Endothelial cell of umbilical vein (primary cell): ENCODE measurements around the gene TBX5. TPM values are rescaled to one million over a fixed set of nuclear protein-coding genes. Genes with fewer than 3 reads are reported as not detected.

Experiments used
- BruUV-seq: library from RNA; stranded (reverse); fragments of 400-500 nt; replicated peaks from 2 replicates; lab custom pipeline; 2021; lab: Mats Ljungman, UMichigan
- CTCF ChIA-PET: fragments of 300-600, 350-600 bp; sonication (Branson Sonifier 250); formaldehyde crosslinking; loops from one replicate; lab custom pipeline; 2021; ENCODE audit warnings: antibody characterized with exemption, inconsistent platforms; lab: Charles Lee
- POLR2A ChIA-PET: fragments of 300-600, 350-600 bp; sonication (Branson Sonifier 250); formaldehyde crosslinking; loops from one replicate; lab custom pipeline; 2021; ENCODE audit warnings: antibody characterized with exemption, inconsistent platforms; lab: Charles Lee
- DNase-seq: peaks from one replicate; pipeline ENCODE4 v3.0.0-alpha.2; 2011; ENCODE audit warnings: low read depth, low spot score
- FAIRE-seq: peaks from 2 replicates; lab custom pipeline; 2011; peaks lifted over from hg19 to GRCh38; lab: Jason Lieb, UNC
- H2AFZ ChIP-seq: 2 replicates; pipeline ENCODE4 v1.6.0; 2012; ENCODE audit warnings: low read depth, low read length, control low read depth, inconsistent platforms
- H3K27ac ChIP-seq: 2 replicates; pipeline ENCODE4 v1.5.1; 2011; ENCODE audit warnings: low read depth, mild to moderate bottlenecking, control low read depth, low read length, moderate library complexity; ENCODE audit not compliant: insufficient read depth
- H3K27me3 ChIP-seq, 2 experiments: 2 replicates each; pipeline versions ENCODE4 v1.6.0 to v1.6.1; 2011; ENCODE audit warnings: low read length in 2 of 2, mixed read lengths in 1 of 2; ENCODE audit not compliant: control insufficient read depth in 2 of 2, insufficient read depth in 2 of 2
- H3K36me3 ChIP-seq, 2 experiments: 2 replicates in 1 of 2; 3 replicates in 1 of 2; pipeline ENCODE4 v1.5.1; 2011; ENCODE audit warnings: low read length in 2 of 2, mild to moderate bottlenecking in 1 of 2, moderate library complexity in 1 of 2; ENCODE audit not compliant: control insufficient read depth in 2 of 2, insufficient read depth in 2 of 2; ENCODE audit errors: extremely low read depth in 1 of 2
- H3K4me1 ChIP-seq: 3 replicates; pipeline ENCODE4 v1.5.1; 2011; ENCODE audit warnings: mild to moderate bottlenecking, low read length; ENCODE audit not compliant: control insufficient read depth, insufficient read depth; ENCODE audit errors: extremely low read depth
- H3K4me2 ChIP-seq: 2 replicates; pipeline ENCODE4 v1.6.1; 2011; ENCODE audit warnings: low read length, control low read depth, mixed read lengths; ENCODE audit not compliant: insufficient read depth
- H3K4me3 ChIP-seq, 3 experiments: fragments of 200-600 bp in 1 of 3; sonication (generic), shearing (Covaris generic) in 1 of 3; replicated peaks in 1 of 3; 2 replicates each; pipeline ENCODE4 v1.5.1; 2011 to 2016; ENCODE audit warnings: control low read depth in 3 of 3, low read length in 3 of 3, mild to moderate bottlenecking in 2 of 3, inconsistent platforms in 1 of 3, low read depth in 1 of 3, moderate library complexity in 1 of 3; ENCODE audit not compliant: insufficient read depth in 1 of 3
- H3K79me2 ChIP-seq: 2 replicates; pipeline ENCODE4 v1.6.0; 2012; ENCODE audit warnings: low read length, inconsistent platforms; ENCODE audit not compliant: control insufficient read depth, insufficient read depth
- H3K9ac ChIP-seq: replicated peaks from 2 replicates; pipeline ENCODE3; 2011; ENCODE audit warnings: low read length, control low read depth; ENCODE audit not compliant: insufficient read depth; ENCODE audit errors: extremely low read depth
- H3K9me1 ChIP-seq: replicated peaks from 3 replicates; pipeline ENCODE4 v1.6.0; 2011; ENCODE audit warnings: mild to moderate bottlenecking, low read length; ENCODE audit not compliant: control insufficient read depth, insufficient read depth; ENCODE audit errors: extremely low read depth
- H3K9me3 ChIP-seq: replicated peaks from 2 replicates; pipeline ENCODE4 v1.5.1; 2012; ENCODE audit warnings: low read length, inconsistent platforms; ENCODE audit not compliant: control insufficient read depth, insufficient read depth
- H4K20me1 ChIP-seq: replicated peaks from 2 replicates; pipeline ENCODE3; 2011; ENCODE audit warnings: mild to moderate bottlenecking, low read length; ENCODE audit not compliant: control insufficient read depth, insufficient read depth; ENCODE audit errors: extremely low read depth
- EZH2 ChIP-seq: IDR thresholded peaks from 2 replicates; pipeline ENCODE4 v1.6.1; 2012; ENCODE audit warnings: borderline replicate concordance, low read depth, mild to moderate bottlenecking, moderate library complexity, low read length, inconsistent platforms; ENCODE audit not compliant: severe bottlenecking
- GATA2 ChIP-seq: IDR thresholded peaks from 2 replicates; pipeline ENCODE4 v1.7.0; 2011; ENCODE audit warnings: low read depth, mild to moderate bottlenecking, moderate library complexity, mixed read lengths, low read length; ENCODE audit not compliant: insufficient read length, insufficient read depth
- MAX ChIP-seq: IDR thresholded peaks from 2 replicates; pipeline ENCODE4 v1.6.1; 2011; ENCODE audit not compliant: insufficient read depth, insufficient read length
- MYC ChIP-seq: IDR thresholded peaks from one replicate; pipeline ENCODE4 v1.6.1; 2011; ENCODE audit warnings: mild to moderate bottlenecking, low read depth, low read length
- POLR2A ChIP-seq: IDR thresholded peaks from 2 replicates; pipeline ENCODE4 v1.6.1; 2012; ENCODE audit warnings: low read depth, mild to moderate bottlenecking, control low read depth, low read length
- dilution Hi-C: fragments of 300-500 bp; cut with MboI; formaldehyde crosslinking; loops from one replicate; pipeline ENCODE4 v1.15.0; 2019; ENCODE audit warnings: low sequenced_read_pairs; ENCODE audit not compliant: extremely low pct_ligation_motif_present
- intact Hi-C: fragments of 100-400 bp; cut with micrococcal nuclease; formaldehyde crosslinking; loops from one replicate; pipeline ENCODE4 v1.10.0; 2022
- polyA plus RNA-seq, 4 experiments: library from polyadenylated mRNA; depleted of rRNA in 3 of 4; stranded (reverse) in 3 of 4; unstranded in 1 of 4; fragments of >200 nt; gene quantifications; 2 replicates each; pipeline versions ENCODE4 v1.2.1 to v1.2.3, GENCODE V29; 2011 to 2012; ENCODE audit warnings: missing spikeins in 1 of 4
- total RNA-seq: library from RNA; stranded (reverse); gene quantifications from 2 replicates; pipeline ENCODE4 v1.2.3, GENCODE V29; 2021

The TBX5 gene
- total and polyA plus RNA-seq, 2 donors (not counting 3 experiments of a cell fraction or from before 2014, with no cell fraction given) = not detected

- no peak for DNase-seq
- no peak overlapping the region for H3K4me2 ChIP-seq
- intact Hi-C loops = no loop called here
Observed at GRCh38 chr12:114339626-114340025, 66.3 kb downstream of the TBX5 start.

GRCh38 chr12:114335607-114336006 is 70.3 kb downstream of the TBX5 start:
- CTCF ChIA-PET = no interaction called here
- H3K79me2 ChIP-seq = no peaks in the 10 kb centered on the region

More at GRCh38 chr12:114339626-114340025, 66.3 kb downstream of the TBX5 start:
- no peak overlapping the region for H3K4me3 ChIP-seq
- no TSS peak for BruUV-seq
- ChIA-PET CTCF (no interaction called here), POLR2A (no interaction called here)
- H3K9me3 ChIP-seq = peaks cover 3% of the 10 kb centered on the region
- no peaks in the 10 kb centered on the region for H3K9me1 ChIP-seq
- no peak overlapping the region for H2AFZ ChIP-seq
- dilution Hi-C loops = no loop called here
- H3K27me3 ChIP-seq = no peaks in the 10 kb centered on the region
- no peak overlapping the region for H3K27ac ChIP-seq
- H3K36me3 ChIP-seq = no peaks in the 10 kb centered on the region
- no peak for FAIRE-seq
- no peak for TF ChIP-seq EZH2
- TF ChIP-seq MAX = no peak
- no peak for TF ChIP-seq MYC
- TF ChIP-seq GATA2 = no peak
- H4K20me1 ChIP-seq = no peaks in the 10 kb centered on the region
- H3K9ac ChIP-seq = no peak overlapping the region
- no peaks in the 10 kb centered on the region for H3K79me2 ChIP-seq
- no peaks in the 10 kb centered on the region for H3K4me1 ChIP-seq

More at GRCh38 chr12:114335607-114336006, 70.3 kb downstream of the TBX5 start:
- Histone ChIP-seq H3K4me3 (no peak overlapping the region), H3K4me1 (no peaks in the 10 kb centered on the region), H3K4me2 (no peak overlapping the region), H3K9me3 (peaks cover 3% of the 10 kb centered on the region), H3K9ac (no peak overlapping the region), H3K36me3 (no peaks in the 10 kb centered on the region), H3K27me3 (no peaks in the 10 kb centered on the region), H3K9me1 (no peaks in the 10 kb centered on the region), H2AFZ (no peak overlapping the region), H4K20me1 (no peaks in the 10 kb centered on the region), H3K27ac (no peak overlapping the region)
- FAIRE-seq (no peak), DNase-seq (no peak)
- TF ChIP-seq EZH2 = no peak
- TF ChIP-seq POLR2A = no peak
- BruUV-seq = no TSS peak
- dilution Hi-C loops = no loop called here
- POLR2A ChIA-PET = no interaction called here
- intact Hi-C loops = no loop called here
